GM13976 (cell line): Measurements from ENCODE around the gene MED22.

ENCODE experiments used
- DNase-seq: peaks from one replicate; pipeline ENCODE4 v3.0.0; 2012; ENCODE audit warnings: low spot score
- in situ Hi-C: fragments of 300-500 bp; cut with MboI; formaldehyde crosslinking; loops from one replicate; pipeline ENCODE4 v1.12.0; 2022; ENCODE audit warnings: low sequenced_read_pairs, mixed read lengths, inconsistent platforms; ENCODE audit not compliant: unreplicated experiment
- TF ChIP-seq, protein P1 (sequence below): IDR thresholded peaks from 2 replicates; pipeline ENCODE4 v1.5.1; 2012; ENCODE audit warnings: borderline replicate concordance, mild to moderate bottlenecking; ENCODE audit not compliant: insufficient read depth; ENCODE audit errors: extremely low read depth, missing control alignments, control extremely low read depth

Gene MED22

DNA sequence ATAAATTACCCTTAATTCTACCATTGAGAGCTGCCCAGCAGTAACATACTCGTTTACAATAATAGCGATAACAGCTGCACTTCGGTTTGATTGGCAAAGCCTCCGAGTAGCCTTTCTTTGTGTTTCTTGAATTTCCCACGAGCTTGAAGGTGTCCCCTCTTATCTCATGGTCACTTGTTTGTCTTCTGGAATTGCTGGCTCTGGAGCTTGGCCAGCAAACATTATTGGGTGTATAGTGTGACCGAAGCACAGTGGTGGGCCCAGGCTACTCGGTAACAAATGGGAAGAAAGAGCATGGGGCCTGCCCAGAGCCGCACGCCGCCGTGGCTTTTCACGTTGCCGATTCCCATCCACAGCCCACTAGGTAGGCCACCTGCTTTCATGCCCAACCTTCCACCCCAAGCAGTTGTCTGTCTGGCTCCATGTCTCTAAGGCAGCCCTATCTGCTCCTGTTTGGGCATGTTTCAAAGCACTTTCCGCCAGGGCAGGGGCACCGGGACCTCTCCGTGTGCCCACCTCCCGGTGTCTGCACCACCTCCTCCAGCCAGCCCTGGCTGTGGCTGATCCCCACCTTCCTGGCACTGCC is 36.9 kb upstream of the MED22 start:
- no peak for DNase-seq
- TF ChIP-seq, protein P1, sequence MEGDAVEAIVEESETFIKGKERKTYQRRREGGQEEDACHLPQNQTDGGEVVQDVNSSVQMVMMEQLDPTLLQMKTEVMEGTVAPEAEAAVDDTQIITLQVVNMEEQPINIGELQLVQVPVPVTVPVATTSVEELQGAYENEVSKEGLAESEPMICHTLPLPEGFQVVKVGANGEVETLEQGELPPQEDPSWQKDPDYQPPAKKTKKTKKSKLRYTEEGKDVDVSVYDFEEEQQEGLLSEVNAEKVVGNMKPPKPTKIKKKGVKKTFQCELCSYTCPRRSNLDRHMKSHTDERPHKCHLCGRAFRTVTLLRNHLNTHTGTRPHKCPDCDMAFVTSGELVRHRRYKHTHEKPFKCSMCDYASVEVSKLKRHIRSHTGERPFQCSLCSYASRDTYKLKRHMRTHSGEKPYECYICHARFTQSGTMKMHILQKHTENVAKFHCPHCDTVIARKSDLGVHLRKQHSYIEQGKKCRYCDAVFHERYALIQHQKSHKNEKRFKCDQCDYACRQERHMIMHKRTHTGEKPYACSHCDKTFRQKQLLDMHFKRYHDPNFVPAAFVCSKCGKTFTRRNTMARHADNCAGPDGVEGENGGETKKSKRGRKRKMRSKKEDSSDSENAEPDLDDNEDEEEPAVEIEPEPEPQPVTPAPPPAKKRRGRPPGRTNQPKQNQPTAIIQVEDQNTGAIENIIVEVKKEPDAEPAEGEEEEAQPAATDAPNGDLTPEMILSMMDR: no peak
- in situ Hi-C loops: no loop called here

DNA sequence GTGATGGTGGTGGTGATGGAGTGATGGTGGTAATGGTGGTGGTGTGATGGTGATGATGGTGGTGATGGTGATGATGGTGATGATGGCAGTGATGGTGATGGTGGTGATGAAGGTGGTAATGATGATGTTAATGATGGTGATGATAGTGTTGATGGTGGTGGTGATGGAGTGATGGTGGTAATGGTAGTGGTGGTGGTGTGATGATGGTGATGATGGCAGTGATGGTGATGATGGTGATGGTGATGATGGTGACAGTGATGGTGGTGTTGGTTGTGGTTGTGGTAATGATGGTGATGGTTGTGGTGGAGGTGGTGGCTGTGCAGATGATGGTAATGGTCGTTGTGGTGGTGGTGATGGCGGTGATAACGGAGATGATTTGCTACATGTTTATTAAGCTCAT is 35.5 kb upstream of the MED22 start:
- in situ Hi-C loops: no loop called here

DNA sequence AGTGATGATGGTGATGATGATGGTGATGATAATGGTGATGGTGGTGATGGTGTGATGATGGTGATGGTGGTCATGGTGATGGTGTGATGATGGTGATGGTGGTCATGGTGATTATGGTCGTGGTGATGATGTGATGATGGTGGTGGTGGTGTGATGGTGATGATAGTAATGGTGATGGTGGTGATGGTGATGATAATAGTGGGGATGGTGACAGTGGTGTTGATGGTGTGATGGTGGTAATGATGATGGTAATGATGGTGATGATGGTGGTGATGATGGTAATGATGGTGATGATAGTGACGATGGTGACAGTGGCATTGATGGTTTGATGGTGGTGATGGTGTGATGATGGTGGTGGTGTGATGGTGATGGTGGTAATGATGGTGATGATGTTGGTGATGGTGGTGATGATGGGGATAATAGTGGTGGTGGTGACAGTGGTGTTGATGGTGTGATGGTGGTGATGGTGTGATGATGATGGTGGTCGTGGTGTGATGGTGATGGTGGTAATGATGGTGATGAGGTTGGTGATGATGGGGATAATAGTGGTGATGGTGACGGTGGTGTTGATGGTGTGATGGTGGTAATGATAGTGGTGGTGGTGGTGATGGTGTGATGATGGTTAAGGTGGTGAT is 34.7 kb upstream of the MED22 start:
- in situ Hi-C loops: no loop called here
- TF ChIP-seq, protein P1: no peak
- no peak for DNase-seq

More for the DNA sequence above, 35.5 kb upstream of the MED22 start:
- no peak for DNase-seq
- TF ChIP-seq, protein P1: no peak

DNA sequence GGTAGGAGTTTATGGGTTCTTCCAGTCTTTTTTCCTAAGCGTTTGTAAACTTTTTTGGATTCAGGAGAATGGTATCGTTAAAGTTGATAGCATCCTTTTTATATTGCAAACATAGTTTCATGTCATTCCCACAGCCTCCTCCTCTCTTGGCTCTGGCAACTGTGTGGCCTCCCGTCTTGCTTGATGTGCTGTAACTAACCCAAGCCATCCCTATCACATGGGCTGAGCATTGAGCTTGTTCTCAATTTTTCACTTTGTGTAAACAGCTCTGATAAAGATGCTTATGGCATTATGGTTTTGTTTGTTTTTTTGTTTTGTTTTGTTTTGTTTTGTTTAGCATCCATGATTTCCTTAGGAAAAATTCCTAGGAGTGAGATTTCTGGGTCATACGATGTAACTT is 32.8 kb upstream of the MED22 start:
- in situ Hi-C loops: no loop called here
- DNase-seq: no peak
- TF ChIP-seq, protein P1: no peak

DNA sequence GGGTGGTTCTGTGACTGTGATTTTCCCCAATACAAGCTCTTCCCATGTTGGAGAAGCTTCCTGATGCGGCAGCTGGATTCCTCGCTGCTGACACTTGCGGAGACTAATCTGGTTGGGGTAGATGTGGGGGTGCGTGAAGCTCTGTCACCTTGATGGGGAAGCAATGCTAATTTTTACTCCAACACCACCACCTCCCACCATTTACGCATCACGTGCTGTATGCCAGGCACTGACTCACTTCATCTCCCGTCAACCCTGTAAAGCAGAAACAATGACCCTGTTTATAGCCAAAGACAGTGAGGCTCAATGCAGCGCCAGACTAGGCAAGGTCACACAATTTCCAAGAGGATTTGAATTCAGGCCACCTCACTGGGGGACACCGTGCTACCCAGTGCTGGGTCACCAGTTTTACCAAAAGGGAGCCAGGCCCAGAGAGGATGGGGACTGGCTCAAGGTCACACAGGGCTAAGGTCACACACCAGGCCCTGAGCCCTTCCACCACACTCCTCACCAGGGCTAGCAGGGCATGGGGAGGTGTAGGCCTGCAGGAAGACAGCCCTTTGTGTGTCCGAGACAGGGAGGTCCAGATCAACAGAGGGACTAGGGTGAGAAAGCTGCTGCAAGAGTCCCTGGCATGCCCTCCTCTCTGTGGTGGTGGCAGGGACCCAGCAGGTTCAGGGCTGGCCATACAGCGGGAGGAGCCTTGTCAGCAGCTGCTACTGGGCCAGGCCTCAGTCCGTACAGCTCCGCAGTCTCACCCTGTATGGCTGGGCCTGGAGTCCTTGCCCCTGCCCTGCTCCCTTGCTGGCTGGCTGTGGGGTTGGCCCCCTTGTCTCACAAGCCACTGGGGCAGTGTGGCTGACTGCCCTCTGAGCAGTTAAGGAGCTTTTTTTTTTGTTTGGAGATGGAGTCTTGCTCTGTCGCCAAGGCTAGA is 31.5 kb upstream of the MED22 start:
- no peak for DNase-seq
- TF ChIP-seq, protein P1: no peak
- in situ Hi-C loops: no loop called here

DNA sequence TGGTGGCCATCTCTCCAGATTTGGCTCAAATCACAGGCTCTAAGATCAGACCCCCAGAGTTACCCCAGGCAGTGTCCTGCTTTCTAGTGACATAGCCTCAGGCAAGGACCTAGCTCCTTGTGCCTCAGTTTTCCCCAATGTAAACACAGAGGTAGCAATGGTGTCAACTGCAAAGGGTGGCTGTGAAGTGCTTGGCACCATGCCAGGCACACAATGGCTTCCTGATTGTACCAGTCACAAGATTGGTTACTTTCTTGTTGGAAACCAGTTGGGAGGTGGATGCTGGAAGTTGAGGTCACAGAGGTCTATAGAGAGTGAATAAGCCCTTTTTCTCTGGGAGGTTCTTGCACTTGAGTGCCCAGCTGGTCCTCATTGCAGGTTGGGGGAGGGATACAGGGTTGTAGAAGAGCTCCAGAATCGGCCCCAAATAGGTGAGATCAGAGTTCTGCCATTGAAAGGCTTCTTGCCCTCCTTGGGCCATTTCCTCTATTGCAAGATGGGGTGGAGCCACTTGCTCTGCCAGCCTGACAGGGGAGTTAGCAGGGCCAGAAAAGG is 30.6 kb upstream of the MED22 start:
- in situ Hi-C loops: no loop called here
- DNase-seq: no peak
- TF ChIP-seq, protein P1: no peak
